ENCODE data around the gene KPNA3. TPM values are rescaled to one million over a fixed set of nuclear protein-coding genes. Genes with fewer than 3 reads are reported as not detected.

Gene KPNA3
- 63.9 TPM for total RNA-seq

GRCh38 chr13:49792550-49793324 is at the start of gene KPNA3:
TSS of gene KPNA3 (minus strand) at chr13:49792682. CDS start at chr13:49792506, 176 bp downstream.

GRCh38 chr13:49690995-49691784 is 101.3 kb downstream of the KPNA3 start, which contains the start of gene EBPL:
TSS of gene EBPL (minus strand) at chr13:49691486. CDS start at chr13:49691424, 62 bp downstream.

Other genes starting within 250 kb of the KPNA3 start
- gene RCBTB1, start 207.1 kb downstream of the KPNA3 start, total RNA-seq, result 30.9 TPM
- gene ARL11, start 164.2 kb downstream of the KPNA3 start, total RNA-seq, result 0.23 TPM
- gene EBPL, start 101.2 kb downstream of the KPNA3 start, total RNA-seq, result 28.6 TPM
- gene SPRYD7, start 143.7 kb upstream of the KPNA3 start, total RNA-seq, result 19.1 TPM
- 88.1 TPM for gene TRIM13, start 204.4 kb upstream of the KPNA3 start, total RNA-seq
- 14.3 TPM for gene KCNRG, start 222.8 kb upstream of the KPNA3 start, total RNA-seq